Activated T-helper 1 cell treated with anti-CD3 and anti-CD28 coated beads, Interleukin-12 subunit alpha, Interleukin-12 subunit beta, Interleukin-2, Interleukin-4 antibody, amounts not matched to agents 30 ng/mL and 10 ng/mL and 1 ng/mL, durations not matched to agents 14 hours and 24 hours and 36 hours (primary cell): ENCODE data around the gene ZC2HC1B. TPM values are rescaled to one million over a fixed set of nuclear protein-coding genes. Genes with fewer than 3 reads are reported as not detected.
A peak's percentile ranks its signal among the peaks of the same experiment; 100 is the strongest.
"Not testable (repeated sequence)": the region's sequence is repeated elsewhere in the genome, so short reads cannot be mapped to it uniquely, and the experiment has no call there.

ENCODE experiments used
- DNase-seq: peaks from one replicate; pipeline ENCODE4 v3.0.0; 2021; ENCODE audit warnings: low spot score
- H3K27ac Mint-ChIP-seq: one replicate; pipeline ENCODE4 v1.8.0; 2021; ENCODE audit warnings: mild to moderate bottlenecking, mixed read lengths
- H3K27me3 Mint-ChIP-seq: one replicate; pipeline ENCODE4 v1.8.0; 2022; ENCODE audit warnings: mild to moderate bottlenecking, moderate library complexity, mixed read lengths; ENCODE audit not compliant: insufficient read depth
- H3K36me3 Mint-ChIP-seq: one replicate; pipeline ENCODE4 v1.8.0; 2021; ENCODE audit warnings: low read depth, mixed read lengths
- H3K4me1 Mint-ChIP-seq: one replicate; pipeline ENCODE4 v1.8.0; 2021; ENCODE audit warnings: low read depth, mixed read lengths
- H3K4me3 Mint-ChIP-seq: one replicate; pipeline ENCODE4 v1.8.0; 2021; ENCODE audit warnings: mild to moderate bottlenecking, moderate library complexity, mixed read lengths
- H3K9me3 Mint-ChIP-seq: one replicate; pipeline ENCODE4 v1.8.0; 2021; ENCODE audit warnings: mixed read lengths
- intact Hi-C: fragments of 100-400 bp; cut with micrococcal nuclease; formaldehyde crosslinking; loops from one replicate; pipeline ENCODE4 v1.15.1; 2024
- total RNA-seq: library from RNA; stranded (reverse); gene quantifications from 2 replicates; pipeline ENCODE4 v1.2.3, GENCODE V29; 2022

ZC2HC1B gene
- total RNA-seq, 1 donor from 2014 or later = not detected

DNA sequence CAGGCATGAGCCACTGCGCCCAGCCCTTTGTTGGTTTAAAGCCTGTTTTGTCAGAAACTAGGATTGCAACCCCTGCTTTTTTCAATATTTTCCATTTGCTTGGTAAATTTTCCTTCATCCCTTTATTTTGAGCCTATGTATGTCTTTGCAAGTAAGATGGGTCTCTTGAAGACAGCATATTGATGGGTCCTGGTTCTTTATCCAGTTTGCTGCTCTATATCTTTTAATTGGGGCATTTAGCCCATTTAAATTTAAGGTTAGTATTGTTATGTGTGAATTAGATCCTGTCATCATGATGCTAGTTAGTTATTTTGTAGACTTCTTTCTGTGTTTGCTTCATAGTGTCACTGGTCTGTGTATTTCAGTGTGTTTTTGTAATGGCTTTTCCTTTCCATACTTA is 46.8 kb downstream of the ZC2HC1B start:
- H3K4me3 Mint-ChIP-seq = no peak overlapping the region
- no peaks in the 10 kb centered on the region for H3K36me3 Mint-ChIP-seq
- DNase-seq = no peak
- intact Hi-C loops = no loop called here
- no peak overlapping the region for H3K27ac Mint-ChIP-seq
- peaks cover 35% of the 10 kb centered on the region for H3K9me3 Mint-ChIP-seq
- no peaks in the 10 kb centered on the region for H3K4me1 Mint-ChIP-seq
- H3K27me3 Mint-ChIP-seq = peaks cover 9% of the 10 kb centered on the region

DNA sequence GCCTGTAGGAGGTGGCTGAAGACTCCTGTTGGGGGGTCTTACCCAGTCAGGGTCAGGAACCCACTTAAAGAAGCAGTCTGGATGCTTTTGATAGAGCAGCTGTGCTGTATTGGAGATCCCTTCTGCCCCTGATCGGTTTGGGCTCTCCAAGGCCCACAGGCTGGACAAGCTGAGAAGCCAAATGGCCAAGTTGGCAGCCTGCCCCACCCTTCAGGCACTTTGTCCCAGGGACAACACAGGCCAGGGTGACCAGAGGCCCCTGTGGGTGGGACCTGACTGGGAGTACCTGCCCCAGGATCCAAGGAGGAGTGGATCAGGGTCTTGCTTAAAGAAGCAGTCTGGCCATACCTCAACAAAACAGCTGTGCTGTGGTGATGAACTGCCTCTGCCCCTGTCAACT is 48.4 kb downstream of the ZC2HC1B start:
- intact Hi-C loops = no loop called here
- Mint-ChIP-seq H3K4me1 (no peaks in the 10 kb centered on the region), H3K4me3 (no peak overlapping the region)

DNA sequence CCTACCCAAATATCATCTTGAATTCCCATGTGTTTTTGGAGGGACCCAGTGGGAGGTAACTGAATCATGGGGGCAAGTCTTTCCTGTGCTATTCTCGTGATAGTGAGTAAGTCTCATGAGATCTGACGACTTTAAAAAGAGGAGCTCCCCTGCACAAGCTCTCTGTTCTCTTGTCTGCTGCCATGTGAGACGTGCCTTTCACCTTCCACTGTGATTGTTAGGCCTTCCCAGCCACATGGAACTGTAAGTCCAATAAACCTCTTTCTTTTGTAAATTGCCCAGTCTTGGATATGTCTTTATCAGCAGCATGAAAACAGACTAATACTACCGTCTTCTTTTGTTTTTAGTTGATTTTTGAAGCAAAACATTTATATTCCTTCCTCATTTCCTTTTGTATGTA is 52.8 kb downstream of the ZC2HC1B start:
- H3K4me3 Mint-ChIP-seq, H3K4me1 Mint-ChIP-seq, H3K27me3 Mint-ChIP-seq, H3K36me3 Mint-ChIP-seq, intact Hi-C loops, DNase-seq, H3K27ac Mint-ChIP-seq: not testable (repeated sequence)
- peaks cover 23% of the 10 kb centered on the region for H3K9me3 Mint-ChIP-seq

More for the DNA sequence above, 48.4 kb downstream of the ZC2HC1B start:
- no peak for DNase-seq
- Mint-ChIP-seq H3K36me3 (no peaks in the 10 kb centered on the region), H3K27me3 (peaks cover 9% of the 10 kb centered on the region), H3K27ac (no peak overlapping the region), H3K9me3 (peaks cover 31% of the 10 kb centered on the region)

DNA sequence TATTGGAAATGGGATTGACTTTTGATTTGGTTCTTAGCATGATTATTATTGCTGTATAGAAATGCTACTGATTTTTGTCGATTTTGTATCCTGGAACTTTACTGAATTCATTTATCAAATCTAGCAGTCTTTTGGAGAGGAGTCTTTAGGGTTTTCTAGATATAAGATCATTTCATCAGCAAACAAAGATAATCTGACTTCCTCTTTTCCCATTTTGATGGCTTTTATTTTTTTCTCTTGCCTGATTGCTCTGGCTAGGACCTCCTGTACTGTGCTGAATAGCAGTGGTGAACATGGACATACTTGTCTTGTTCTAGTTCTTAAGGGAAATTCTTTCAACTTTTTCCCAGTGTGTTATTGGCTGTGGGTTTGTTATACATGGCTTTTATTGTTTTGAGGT is 64.6 kb downstream of the ZC2HC1B start:
- H3K9me3 Mint-ChIP-seq = peaks cover 4% of the 10 kb centered on the region

DNA sequence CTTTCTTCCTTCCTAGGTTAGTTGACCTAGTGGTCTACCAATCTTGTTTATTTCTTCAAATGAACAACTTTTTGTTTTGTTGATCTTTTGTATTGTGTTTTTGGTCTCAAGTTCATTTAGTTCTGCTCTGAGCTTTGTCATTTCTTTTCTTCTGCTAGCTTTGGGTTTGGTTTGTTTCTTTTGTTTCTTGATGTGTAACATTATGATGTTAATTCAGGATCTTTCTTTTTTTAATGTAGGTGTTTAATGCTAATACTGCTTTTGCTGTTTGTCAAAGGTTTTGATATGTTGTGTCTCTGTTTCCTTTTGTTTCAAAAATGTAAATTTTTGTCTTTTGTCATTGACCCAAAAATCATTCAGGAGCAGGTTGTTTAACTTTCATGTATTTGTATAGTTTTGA is 65.7 kb downstream of the ZC2HC1B start:
- intact Hi-C loops = no loop called here
- no peak overlapping the region for H3K4me3 Mint-ChIP-seq

More for the DNA sequence above, 64.6 kb downstream of the ZC2HC1B start:
- Mint-ChIP-seq H3K4me3 (no peak overlapping the region), H3K4me1 (no peaks in the 10 kb centered on the region), H3K27me3 (peaks cover 12% of the 10 kb centered on the region), H3K27ac (no peak overlapping the region), H3K36me3 (no peaks in the 10 kb centered on the region)
- intact Hi-C loops = no loop called here
- no peak for DNase-seq

DNA sequence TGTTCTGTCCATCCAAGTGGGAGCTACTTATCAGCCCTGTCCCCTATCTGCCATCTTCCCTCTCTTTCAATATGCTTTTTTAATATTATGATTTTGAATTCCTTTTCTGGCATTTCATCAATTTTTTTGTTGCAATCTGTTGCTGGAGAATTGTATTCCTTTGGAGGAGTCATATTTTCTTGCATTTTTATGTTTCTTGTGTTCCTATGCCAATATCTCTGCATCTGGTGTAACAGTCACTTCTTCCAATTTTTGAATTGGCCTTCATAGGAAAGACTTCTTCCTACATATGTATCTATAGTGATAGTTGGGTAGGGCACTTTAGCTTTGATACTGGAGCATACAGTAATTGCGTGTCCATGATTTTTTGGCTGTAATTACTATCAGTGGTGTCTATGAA is 70.1 kb downstream of the ZC2HC1B start:
- intact Hi-C loops = no loop called here
- H3K4me1 Mint-ChIP-seq = no peaks in the 10 kb centered on the region
- peaks cover 9% of the 10 kb centered on the region for H3K27me3 Mint-ChIP-seq

More for the DNA sequence above, 65.7 kb downstream of the ZC2HC1B start:
- DNase-seq = no peak
- H3K9me3 Mint-ChIP-seq = peaks cover 4% of the 10 kb centered on the region
- peaks cover 12% of the 10 kb centered on the region for H3K27me3 Mint-ChIP-seq
- no peaks in the 10 kb centered on the region for H3K4me1 Mint-ChIP-seq
- H3K36me3 Mint-ChIP-seq = no peaks in the 10 kb centered on the region
- no peak overlapping the region for H3K27ac Mint-ChIP-seq

DNA sequence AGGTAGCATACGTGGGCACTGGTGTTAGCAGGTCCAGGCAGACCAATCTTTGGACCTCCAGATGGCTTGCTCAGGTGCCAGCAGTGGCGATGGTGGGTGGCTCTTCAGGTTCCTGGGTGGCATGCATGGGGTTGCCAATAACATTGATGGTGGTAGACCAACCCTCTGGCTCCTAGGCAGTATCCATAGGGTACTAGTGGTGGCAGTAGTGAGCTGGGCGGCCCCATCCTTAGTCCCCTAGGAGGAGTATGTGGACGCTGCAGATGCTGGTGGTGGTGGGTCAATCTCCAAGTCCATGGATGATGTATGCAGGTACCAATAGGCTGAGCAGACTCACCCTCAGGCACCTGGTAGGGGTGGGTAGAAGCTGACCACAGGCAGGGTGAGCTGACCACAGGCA is 70.6 kb downstream of the ZC2HC1B start:
- no peak overlapping the region for H3K4me3 Mint-ChIP-seq
- H3K9me3 Mint-ChIP-seq = peaks cover 4% of the 10 kb centered on the region
- intact Hi-C loops = no loop called here
- no peak for DNase-seq
- H3K27ac Mint-ChIP-seq = no peak overlapping the region
- H3K4me1 Mint-ChIP-seq = no peaks in the 10 kb centered on the region
- peaks cover 4% of the 10 kb centered on the region for H3K27me3 Mint-ChIP-seq
- H3K36me3 Mint-ChIP-seq = no peaks in the 10 kb centered on the region

More for the DNA sequence above, 70.1 kb downstream of the ZC2HC1B start:
- H3K27ac Mint-ChIP-seq = no peak overlapping the region
- H3K36me3 Mint-ChIP-seq = no peaks in the 10 kb centered on the region
- peaks cover 4% of the 10 kb centered on the region for H3K9me3 Mint-ChIP-seq
- no peak overlapping the region for H3K4me3 Mint-ChIP-seq
- no peak for DNase-seq

DNA sequence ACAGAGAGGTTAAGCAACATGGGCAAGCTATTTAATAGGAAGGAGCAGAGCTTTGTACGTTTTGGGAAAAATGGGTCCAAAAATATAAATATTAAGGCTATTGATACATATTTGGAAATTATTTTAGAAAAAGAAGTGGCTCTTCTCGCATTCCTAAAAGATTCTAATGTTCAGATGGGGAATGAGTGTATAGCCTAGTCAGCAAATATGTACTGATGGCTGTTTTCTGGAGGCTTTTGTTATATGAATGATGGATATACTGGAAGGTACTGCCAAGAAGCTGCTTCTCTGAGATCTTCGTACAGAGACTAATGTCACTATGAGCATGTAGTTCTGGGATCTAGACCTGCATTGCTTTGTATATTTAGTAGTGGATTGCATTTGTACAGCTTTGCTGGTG is 72.1 kb downstream of the ZC2HC1B start:
- Mint-ChIP-seq H3K36me3 (no peaks in the 10 kb centered on the region), H3K4me1 (no peaks in the 10 kb centered on the region), H3K27ac (no peak overlapping the region), H3K27me3 (peaks cover 3% of the 10 kb centered on the region), H3K4me3 (no peak overlapping the region), H3K9me3 (peaks cover 4% of the 10 kb centered on the region)
- intact Hi-C loops = no loop called here
- no peak for DNase-seq

DNA sequence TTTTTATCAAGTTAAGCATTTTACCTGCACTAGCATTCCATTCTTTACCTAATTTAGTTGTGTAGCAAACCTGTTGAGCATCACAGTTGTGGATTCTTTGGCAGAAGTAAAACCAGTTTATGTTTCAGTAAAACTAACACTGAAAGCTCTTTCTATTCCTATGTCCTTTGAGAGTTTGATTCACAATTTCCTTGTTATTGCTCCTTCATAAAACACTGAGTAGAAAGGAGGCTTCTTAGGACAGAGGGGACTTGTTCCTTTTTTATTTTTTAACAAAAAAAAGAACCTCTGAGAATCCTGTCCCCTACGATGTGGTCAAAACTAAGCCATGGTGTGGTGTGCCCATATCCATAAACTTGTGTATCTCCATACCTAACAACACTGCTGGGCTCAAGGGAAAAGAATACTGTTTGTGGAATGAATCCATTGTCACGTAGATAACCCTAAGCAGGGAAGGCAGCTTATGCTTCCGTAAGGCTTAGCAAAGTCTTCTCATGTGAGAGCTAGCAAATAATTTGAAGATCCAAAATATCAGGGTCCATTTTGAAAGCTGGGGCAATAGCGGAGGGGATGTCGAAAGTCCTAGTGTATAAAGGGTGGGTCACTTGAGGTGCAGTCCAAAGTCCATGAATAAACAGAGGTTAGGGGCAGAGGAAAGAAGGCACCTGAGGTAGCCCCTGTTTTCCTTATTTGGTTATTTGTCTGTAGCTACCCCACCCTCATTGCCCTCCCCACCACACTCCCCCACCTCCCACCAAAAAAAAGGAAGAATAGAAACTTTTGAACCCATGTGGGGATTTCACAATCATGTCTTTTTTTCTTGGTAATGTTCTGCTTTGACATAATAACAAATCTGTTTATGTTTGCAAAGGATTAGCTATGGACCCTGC is 72.7 kb downstream of the ZC2HC1B start:
- Mint-ChIP-seq H3K4me3 (no peak overlapping the region), H3K27ac (no peak overlapping the region), H3K36me3 (no peaks in the 10 kb centered on the region), H3K27me3 (peaks cover 3% of the 10 kb centered on the region), H3K4me1 (peaks cover 4% of the 10 kb centered on the region), H3K9me3 (peaks cover 4% of the 10 kb centered on the region)
- DNase-seq = no peak
- intact Hi-C loops = no loop called here

DNA sequence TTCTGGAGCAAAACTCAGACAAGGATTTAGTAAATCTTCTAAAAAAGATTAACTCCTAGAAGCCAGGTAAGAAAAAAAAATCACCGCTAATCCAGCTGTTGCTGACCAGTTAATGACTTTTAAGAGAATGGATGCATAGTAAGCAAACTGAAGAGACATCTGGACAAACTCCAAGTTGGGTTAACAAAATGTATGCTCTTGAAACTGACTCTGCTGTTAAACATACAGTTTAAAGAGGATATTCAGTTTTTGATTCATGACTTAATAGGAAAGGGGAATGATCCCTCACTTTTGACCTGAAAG is 73.3 kb downstream of the ZC2HC1B start:
- H3K4me1 Mint-ChIP-seq = peaks cover 9% of the 10 kb centered on the region
- intact Hi-C loops = no loop called here
- peaks cover 3% of the 10 kb centered on the region for H3K27me3 Mint-ChIP-seq
- no peak for DNase-seq
- H3K9me3 Mint-ChIP-seq = peaks cover under 1% of the 10 kb centered on the region
- no peak overlapping the region for H3K27ac Mint-ChIP-seq
- no peaks in the 10 kb centered on the region for H3K36me3 Mint-ChIP-seq
- H3K4me3 Mint-ChIP-seq = no peak overlapping the region

DNA sequence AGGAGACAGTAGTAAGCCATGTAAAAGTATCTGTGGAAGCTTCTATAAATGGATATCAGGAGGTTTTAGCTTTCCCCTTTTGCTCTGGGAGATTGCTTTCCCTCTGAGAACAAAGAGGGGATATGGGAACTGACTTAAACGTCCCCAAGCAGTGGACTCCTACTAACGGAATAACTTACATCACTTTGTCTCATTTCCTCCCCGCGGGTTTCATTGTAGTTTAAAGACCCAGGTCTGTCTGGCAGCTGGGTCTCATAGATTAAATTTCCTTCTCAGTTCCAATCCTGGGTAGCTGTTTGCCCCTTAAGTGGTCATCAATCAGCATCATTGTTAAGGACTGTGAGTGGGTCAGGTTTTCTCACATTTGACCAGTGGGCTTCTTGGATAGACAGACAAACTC is 75.1 kb downstream of the ZC2HC1B start:
- intact Hi-C loops = no loop called here
- Mint-ChIP-seq H3K4me3 (no peak overlapping the region), H3K27me3 (peaks cover 3% of the 10 kb centered on the region), H3K27ac (no peak overlapping the region), H3K9me3 (no peaks in the 10 kb centered on the region), H3K36me3 (no peaks in the 10 kb centered on the region), H3K4me1 (peaks cover 9% of the 10 kb centered on the region)
- DNase-seq = no peak

DNA sequence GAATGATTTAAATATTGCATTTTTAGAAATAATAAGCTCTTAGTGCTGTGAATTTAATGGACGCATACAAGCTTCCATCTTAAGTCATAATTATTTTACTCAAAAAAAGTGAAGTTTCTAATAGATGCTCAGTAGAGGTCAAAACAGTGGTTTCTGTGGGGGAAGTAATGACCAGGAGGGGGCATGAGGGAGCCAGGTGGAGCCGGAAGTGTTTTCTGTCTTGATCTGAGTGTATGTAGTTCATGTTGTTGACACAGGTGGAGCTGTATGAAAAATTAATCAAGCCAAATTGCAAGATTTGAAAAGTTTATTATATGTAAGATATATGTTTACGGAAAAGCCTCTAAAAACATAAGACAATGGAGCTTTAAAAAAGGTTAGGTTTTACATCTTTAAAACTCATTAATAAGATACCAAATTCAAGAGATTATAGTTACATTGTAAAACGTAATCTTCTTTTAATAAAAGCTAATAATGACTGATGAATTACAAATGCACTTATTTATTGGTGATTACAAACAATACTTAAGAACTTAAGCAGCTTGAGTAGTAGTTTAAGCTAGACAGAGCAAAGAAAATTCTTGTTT is 75.8 kb downstream of the ZC2HC1B start:
- H3K27me3 Mint-ChIP-seq = peaks cover 3% of the 10 kb centered on the region
- DNase-seq = peak; percentile 26
- no peak overlapping the region for H3K4me3 Mint-ChIP-seq
- no peaks in the 10 kb centered on the region for H3K36me3 Mint-ChIP-seq
- H3K9me3 Mint-ChIP-seq = no peaks in the 10 kb centered on the region
- H3K4me1 Mint-ChIP-seq = peaks cover 9% of the 10 kb centered on the region
- intact Hi-C loops = loop anchor here (1.0 to 5.0 kb wide), 4 partner anchors 52 to 365 kb away; partner anchors contain the start of gene SF3B5
- H3K27ac Mint-ChIP-seq = no peak overlapping the region

DNA sequence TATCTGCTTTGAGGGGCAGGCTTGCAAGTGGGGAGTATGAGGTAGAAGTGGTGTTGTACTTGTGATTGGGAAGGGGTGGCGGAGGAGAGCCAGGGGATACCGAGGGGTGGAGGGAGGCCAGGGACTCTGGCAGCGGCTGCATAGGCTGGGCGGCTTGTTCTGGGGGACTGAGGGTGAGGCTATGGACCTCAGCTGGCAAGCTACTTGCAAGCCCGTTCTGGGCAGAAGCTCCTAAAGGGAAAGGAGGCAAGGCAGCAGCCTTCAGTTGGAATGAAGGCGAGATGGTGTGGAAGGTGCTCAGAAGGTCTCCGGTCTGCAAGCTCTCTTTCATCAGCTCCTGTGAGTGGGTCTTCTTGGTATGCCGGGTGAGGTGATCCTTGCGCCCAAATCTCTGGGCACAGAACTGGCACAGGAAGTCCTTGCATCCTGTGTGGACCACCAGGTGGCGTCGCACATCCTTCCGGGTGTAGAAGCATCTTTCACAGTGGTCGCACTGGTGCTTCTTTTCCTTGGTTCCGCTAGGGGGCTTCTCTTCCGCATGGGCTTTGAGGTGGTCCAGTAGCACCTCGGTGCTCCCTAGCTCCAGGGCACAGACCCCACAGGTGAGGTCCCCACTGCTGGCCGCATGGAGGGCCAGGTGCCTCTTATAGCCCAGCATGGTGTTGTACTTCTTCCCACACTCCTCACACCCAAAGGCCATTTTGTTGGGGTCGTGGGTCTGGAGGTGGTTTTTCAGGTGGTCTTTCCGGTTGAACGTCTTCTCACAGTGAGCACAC is 77.8 kb downstream of the ZC2HC1B start:
- H3K4me3 Mint-ChIP-seq = no peak overlapping the region
- H3K4me1 Mint-ChIP-seq = peaks cover 9% of the 10 kb centered on the region
- intact Hi-C loops = loop anchor here (1.0 to 5.0 kb wide), 4 partner anchors 50 to 153 kb away; partner anchors contain the start of gene SF3B5

More for the DNA sequence above, 77.8 kb downstream of the ZC2HC1B start:
- no peaks in the 10 kb centered on the region for H3K36me3 Mint-ChIP-seq
- H3K27ac Mint-ChIP-seq = no peak overlapping the region
- no peaks in the 10 kb centered on the region for H3K9me3 Mint-ChIP-seq
- H3K27me3 Mint-ChIP-seq = peaks cover 3% of the 10 kb centered on the region
- DNase-seq = peak; percentile 20
